K562 (cell line): ENCODE results near the gene RALGAPB. TPM values are rescaled to one million over a fixed set of nuclear protein-coding genes. Genes with fewer than 3 reads are reported as not detected.
A peak's percentile ranks its signal among the peaks of the same experiment; 100 is the strongest.

Source experiments
- CAMTA2 ChIP-seq: fragments of 250-450 bp; sonication (Bioruptor Pico); conservative IDR thresholded peaks from 2 replicates; pipeline ENCODE4 v1.5.1; 2022
- CBX3 ChIP-seq, 2 experiments: IDR thresholded peaks; 1 replicate in 1 of 2; 2 replicates in 1 of 2; pipeline ENCODE4 v1.6.1; 2012; ENCODE audit warnings: inconsistent platforms in 2 of 2, low read length in 2 of 2, borderline replicate concordance in 1 of 2, control low read depth in 1 of 2
- HDAC3 ChIP-seq: fragments of 450-650 bp; IDR thresholded peaks from 2 replicates; pipeline ENCODE4 v1.6.1; 2018; ENCODE audit warnings: borderline replicate concordance, mild to moderate bottlenecking, moderate library complexity; ENCODE audit not compliant: partially characterized antibody
- HSF4 ChIP-seq: fragments of 250-450 bp; sonication (Bioruptor Pico); IDR thresholded peaks from 2 replicates; pipeline ENCODE4 v2.1.2; 2022; ENCODE audit warnings: mild to moderate bottlenecking, moderate library complexity, borderline replicate concordance
- LARP7 ChIP-seq: fragments of 450-650 bp; IDR thresholded peaks from 2 replicates; pipeline ENCODE4 v1.6.1; 2016
- PHB2 ChIP-seq: fragments of 450-650 bp; IDR thresholded peaks from 2 replicates; pipeline ENCODE4 v1.6.1; 2017; ENCODE audit warnings: low read depth
- RB1 ChIP-seq: fragments of 450-650 bp; IDR thresholded peaks from 2 replicates; pipeline ENCODE4 v1.6.1; 2017; ENCODE audit warnings: low read depth, mild to moderate bottlenecking
- RBM34 ChIP-seq: fragments of 200-400 bp; formaldehyde crosslinking; IDR thresholded peaks from 2 replicates; pipeline ENCODE4 v1.6.1; 2018; ENCODE audit warnings: low read length, borderline replicate concordance; ENCODE audit not compliant: insufficient read depth
- TEAD2 ChIP-seq: fragments of 450-650 bp; IDR thresholded peaks from 2 replicates; pipeline ENCODE4 v1.6.1; 2016; ENCODE audit warnings: missing genetic modification characterization, control low read depth, missing compliant biosample characterization
- ZNF263 ChIP-seq: sonication (generic); formaldehyde crosslinking; IDR thresholded peaks from 2 replicates; pipeline ENCODE4 v1.8.0; 2022; ENCODE audit warnings: mild to moderate bottlenecking, missing genetic modification reagents, borderline replicate concordance
- ZNF780A ChIP-seq: fragments of 250-450 bp; sonication (Bioruptor Pico); IDR thresholded peaks from 2 replicates; pipeline ENCODE4 v1.5.0; 2021; ENCODE audit warnings: mild to moderate bottlenecking
- polyA plus RNA-seq, 8 experiments: library from polyadenylated mRNA; depleted of rRNA in 4 of 8; stranded (reverse) in 5 of 8; unstranded in 3 of 8; fragments of >200 nt; fragmentation: Nextera tagmentation in 2 of 8; fragmentation: Illumina TruSeq in 1 of 8; extraction: Ambion mirVana in 2 of 8; extraction: Trizol in 1 of 8; gene quantifications; 2 replicates each; pipeline versions ENCODE4 v1.2.1 to v1.2.3, GENCODE V29; 2011 to 2014; ENCODE audit warnings: inconsistent platforms in 1 of 8, missing spikeins in 1 of 8
- total RNA-seq, 7 experiments: library from RNA; depleted of rRNA in 6 of 7; stranded (reverse); fragments of >200 nt in 6 of 7; fragmentation: Illumina TruSeq in 2 of 7; extraction: Trizol in 2 of 7; gene quantifications; 2 replicates each; pipeline versions ENCODE4 v1.2.1 to v1.2.3, GENCODE V29; 2011 to 2021; ENCODE audit warnings: low replicate concordance in 1 of 7
- TF ChIP-seq, protein P1 (sequence below): fragments of 200-800 bp; sonication (Bioruptor generic); IDR thresholded peaks from 2 replicates; pipeline ENCODE4 v1.6.1; 2017; ENCODE audit warnings: missing genetic modification characterization, missing compliant biosample characterization
- TF ChIP-seq, protein P2 (sequence below): fragments of 250-450 bp; sonication (Bioruptor Pico); IDR thresholded peaks from 2 replicates; pipeline ENCODE4 v1.4.0; 2020; ENCODE audit warnings: mild to moderate bottlenecking, moderate library complexity
- TF ChIP-seq, protein P3 (sequence below), 2 experiments: fragments of 450-650 bp; IDR thresholded peaks; 2 replicates each; pipeline ENCODE4 v1.6.1; 2018; ENCODE audit warnings: mild to moderate bottlenecking in 2 of 2, low read depth in 1 of 2; ENCODE audit not compliant: partially characterized antibody in 2 of 2
- TF ChIP-seq, protein P4 (sequence below): fragments of 450-650 bp; IDR thresholded peaks from 2 replicates; pipeline ENCODE4 v1.6.1; 2014; ENCODE audit warnings: low read depth, mild to moderate bottlenecking, moderate library complexity, borderline replicate concordance
- TF ChIP-seq, protein P5 (sequence below): fragments of 250-450 bp; sonication (Bioruptor Pico); IDR thresholded peaks from 2 replicates; pipeline ENCODE4 v1.8.0; 2021; ENCODE audit warnings: moderate library complexity, mild to moderate bottlenecking, inconsistent platforms

RALGAPB gene
- total and polyA plus RNA-seq, 9 of the 15 experiments (the other 6 are each of a cell fraction or from before 2014, with no cell fraction given), result 4.3 to 25.6 (median 13.6) TPM

DNA sequence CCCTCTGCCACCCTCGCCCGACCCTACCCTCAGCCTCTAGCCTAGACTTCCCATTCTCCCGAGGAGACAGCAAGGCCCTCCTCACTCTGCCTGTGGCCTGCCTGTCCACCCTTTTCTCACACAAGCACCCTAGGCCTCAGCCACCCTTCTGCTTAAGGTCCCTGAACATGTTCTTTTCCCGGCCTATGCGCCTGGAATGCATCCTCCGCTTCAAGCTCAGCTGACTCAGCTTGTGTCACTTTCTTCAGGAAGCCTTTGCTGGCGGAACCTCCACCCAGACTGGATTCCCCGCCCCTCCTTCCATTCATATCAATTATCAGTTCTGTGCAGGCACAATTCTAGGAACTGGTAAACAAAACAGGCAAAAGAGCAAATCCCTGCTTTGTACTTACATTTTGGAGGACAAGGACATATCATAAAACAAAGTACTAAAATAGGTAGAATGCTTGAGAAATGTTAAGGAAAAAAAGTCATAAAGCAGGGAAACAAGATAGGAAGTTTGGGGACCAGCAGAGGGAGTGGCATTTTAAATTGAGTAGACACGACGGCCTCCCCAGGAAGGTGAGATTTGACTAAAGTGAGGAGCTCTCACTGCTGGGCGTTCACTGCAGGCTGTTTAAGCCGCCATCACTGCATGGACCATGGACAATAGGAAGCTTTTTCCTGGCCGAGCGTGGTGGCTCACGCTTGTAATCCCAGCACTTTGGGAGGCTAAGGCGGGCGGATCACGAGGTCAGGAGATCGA is 19.6 kb upstream of the RALGAPB start (continued):
- TF ChIP-seq, protein P1, sequence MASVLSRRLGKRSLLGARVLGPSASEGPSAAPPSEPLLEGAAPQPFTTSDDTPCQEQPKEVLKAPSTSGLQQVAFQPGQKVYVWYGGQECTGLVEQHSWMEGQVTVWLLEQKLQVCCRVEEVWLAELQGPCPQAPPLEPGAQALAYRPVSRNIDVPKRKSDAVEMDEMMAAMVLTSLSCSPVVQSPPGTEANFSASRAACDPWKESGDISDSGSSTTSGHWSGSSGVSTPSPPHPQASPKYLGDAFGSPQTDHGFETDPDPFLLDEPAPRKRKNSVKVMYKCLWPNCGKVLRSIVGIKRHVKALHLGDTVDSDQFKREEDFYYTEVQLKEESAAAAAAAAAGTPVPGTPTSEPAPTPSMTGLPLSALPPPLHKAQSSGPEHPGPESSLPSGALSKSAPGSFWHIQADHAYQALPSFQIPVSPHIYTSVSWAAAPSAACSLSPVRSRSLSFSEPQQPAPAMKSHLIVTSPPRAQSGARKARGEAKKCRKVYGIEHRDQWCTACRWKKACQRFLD (CRISPR knock-in tag), result no peak
- TF ChIP-seq HSF4 (CRISPR knock-in tag) (no peak), LARP7 (0 out of 2 replicates have a peak, but pooled peaks have one; percentile 61), ZNF263 (CRISPR knock-in tag) (no peak), CAMTA2 (CRISPR knock-in tag) (no peak), HDAC3 (peak; percentile 76), TEAD2 (tag) (peak; percentile 37; the same call in 1 of the 2 replicates), RB1 (no peak), RBM34 (no peak), ZNF780A (CRISPR knock-in tag) (no peak), CBX3 (IDR thresholded peaks at IDR 0.05; ENCODE audit: borderline replicate concordance in 1 of 2, low read length in 2 of 2) (no peak), PHB2 (no peak)
- TF ChIP-seq, protein P2, sequence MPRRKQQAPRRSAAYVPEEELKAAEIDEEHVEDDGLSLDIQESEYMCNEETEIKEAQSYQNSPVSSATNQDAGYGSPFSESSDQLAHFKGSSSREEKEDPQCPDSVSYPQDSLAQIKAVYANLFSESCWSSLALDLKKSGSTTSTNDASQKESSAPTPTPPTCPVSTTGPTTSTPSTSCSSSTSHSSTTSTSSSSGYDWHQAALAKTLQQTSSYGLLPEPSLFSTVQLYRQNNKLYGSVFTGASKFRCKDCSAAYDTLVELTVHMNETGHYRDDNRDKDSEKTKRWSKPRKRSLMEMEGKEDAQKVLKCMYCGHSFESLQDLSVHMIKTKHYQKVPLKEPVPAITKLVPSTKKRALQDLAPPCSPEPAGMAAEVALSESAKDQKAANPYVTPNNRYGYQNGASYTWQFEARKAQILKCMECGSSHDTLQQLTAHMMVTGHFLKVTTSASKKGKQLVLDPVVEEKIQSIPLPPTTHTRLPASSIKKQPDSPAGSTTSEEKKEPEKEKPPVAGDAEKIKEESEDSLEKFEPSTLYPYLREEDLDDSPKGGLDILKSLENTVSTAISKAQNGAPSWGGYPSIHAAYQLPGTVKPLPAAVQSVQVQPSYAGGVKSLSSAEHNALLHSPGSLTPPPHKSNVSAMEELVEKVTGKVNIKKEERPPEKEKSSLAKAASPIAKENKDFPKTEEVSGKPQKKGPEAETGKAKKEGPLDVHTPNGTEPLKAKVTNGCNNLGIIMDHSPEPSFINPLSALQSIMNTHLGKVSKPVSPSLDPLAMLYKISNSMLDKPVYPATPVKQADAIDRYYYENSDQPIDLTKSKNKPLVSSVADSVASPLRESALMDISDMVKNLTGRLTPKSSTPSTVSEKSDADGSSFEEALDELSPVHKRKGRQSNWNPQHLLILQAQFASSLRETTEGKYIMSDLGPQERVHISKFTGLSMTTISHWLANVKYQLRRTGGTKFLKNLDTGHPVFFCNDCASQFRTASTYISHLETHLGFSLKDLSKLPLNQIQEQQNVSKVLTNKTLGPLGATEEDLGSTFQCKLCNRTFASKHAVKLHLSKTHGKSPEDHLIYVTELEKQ (CRISPR knock-in tag), result no peak
- TF ChIP-seq, protein P3, sequence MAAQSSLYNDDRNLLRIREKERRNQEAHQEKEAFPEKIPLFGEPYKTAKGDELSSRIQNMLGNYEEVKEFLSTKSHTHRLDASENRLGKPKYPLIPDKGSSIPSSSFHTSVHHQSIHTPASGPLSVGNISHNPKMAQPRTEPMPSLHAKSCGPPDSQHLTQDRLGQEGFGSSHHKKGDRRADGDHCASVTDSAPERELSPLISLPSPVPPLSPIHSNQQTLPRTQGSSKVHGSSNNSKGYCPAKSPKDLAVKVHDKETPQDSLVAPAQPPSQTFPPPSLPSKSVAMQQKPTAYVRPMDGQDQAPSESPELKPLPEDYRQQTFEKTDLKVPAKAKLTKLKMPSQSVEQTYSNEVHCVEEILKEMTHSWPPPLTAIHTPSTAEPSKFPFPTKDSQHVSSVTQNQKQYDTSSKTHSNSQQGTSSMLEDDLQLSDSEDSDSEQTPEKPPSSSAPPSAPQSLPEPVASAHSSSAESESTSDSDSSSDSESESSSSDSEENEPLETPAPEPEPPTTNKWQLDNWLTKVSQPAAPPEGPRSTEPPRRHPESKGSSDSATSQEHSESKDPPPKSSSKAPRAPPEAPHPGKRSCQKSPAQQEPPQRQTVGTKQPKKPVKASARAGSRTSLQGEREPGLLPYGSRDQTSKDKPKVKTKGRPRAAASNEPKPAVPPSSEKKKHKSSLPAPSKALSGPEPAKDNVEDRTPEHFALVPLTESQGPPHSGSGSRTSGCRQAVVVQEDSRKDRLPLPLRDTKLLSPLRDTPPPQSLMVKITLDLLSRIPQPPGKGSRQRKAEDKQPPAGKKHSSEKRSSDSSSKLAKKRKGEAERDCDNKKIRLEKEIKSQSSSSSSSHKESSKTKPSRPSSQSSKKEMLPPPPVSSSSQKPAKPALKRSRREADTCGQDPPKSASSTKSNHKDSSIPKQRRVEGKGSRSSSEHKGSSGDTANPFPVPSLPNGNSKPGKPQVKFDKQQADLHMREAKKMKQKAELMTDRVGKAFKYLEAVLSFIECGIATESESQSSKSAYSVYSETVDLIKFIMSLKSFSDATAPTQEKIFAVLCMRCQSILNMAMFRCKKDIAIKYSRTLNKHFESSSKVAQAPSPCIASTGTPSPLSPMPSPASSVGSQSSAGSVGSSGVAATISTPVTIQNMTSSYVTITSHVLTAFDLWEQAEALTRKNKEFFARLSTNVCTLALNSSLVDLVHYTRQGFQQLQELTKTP (IDR thresholded peaks at IDR 0.05; ENCODE audit: low read depth in 1 of 2, partially characterized antibody in 2 of 2), result peak in 1 of 2 experiments; percentile 39
- TF ChIP-seq, protein P4, sequence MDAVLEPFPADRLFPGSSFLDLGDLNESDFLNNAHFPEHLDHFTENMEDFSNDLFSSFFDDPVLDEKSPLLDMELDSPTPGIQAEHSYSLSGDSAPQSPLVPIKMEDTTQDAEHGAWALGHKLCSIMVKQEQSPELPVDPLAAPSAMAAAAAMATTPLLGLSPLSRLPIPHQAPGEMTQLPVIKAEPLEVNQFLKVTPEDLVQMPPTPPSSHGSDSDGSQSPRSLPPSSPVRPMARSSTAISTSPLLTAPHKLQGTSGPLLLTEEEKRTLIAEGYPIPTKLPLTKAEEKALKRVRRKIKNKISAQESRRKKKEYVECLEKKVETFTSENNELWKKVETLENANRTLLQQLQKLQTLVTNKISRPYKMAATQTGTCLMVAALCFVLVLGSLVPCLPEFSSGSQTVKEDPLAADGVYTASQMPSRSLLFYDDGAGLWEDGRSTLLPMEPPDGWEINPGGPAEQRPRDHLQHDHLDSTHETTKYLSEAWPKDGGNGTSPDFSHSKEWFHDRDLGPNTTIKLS, result no peak
- TF ChIP-seq, protein P5, sequence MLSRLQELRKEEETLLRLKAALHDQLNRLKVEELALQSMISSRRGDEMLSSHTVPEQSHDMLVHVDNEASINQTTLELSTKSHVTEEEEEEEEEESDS (CRISPR knock-in tag), result no peak
